Erythroblast (primary cell): ENCODE results near the gene FAM13A.

Source experiments
- GATA1 ChIP-seq: IDR thresholded peaks from 2 replicates; pipeline ENCODE4 v1.6.1; 2011; ENCODE audit warnings: low read depth, mild to moderate bottlenecking, control low read depth, low read length, moderate library complexity
- POLR2A ChIP-seq: IDR thresholded peaks from 2 replicates; pipeline ENCODE4 v1.6.1; 2011; ENCODE audit warnings: mild to moderate bottlenecking, low read length

DNA sequence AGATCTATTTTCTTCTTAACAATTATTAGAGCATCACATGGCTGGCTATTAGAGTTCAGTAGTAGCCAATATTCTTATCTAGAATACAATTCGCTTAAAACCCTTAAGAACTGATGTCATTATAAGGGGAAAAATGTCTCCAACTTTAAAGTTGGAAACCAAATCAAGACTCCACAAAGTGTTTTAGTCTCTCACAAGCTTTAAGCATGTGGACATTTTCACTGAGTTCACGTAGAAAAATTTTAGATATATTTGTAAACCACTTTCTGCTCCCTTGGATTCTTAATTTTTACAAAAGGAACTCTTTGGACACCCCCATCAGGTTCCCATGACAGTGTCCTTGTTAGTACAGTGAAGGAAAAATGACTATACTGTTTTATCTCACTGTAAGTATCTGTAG is 235.5 kb downstream of the FAM13A start:
- no peak for TF ChIP-seq POLR2A
- TF ChIP-seq GATA1: no peak
